DMS114 treated with DMSO at 0.1 percent for 48 hours (cell line): ENCODE measurements around the gene CDH16.
"Not testable (repeated sequence)": the region's sequence is repeated elsewhere in the genome, so short reads cannot be mapped to it uniquely, and the experiment has no call there.

Experiments used
- DNase-seq: peaks from one replicate; lab custom pipeline; 2025; ENCODE audit not compliant: unreplicated experiment; lab: John Stamatoyannopoulos, UW

The CDH16 gene

GRCh38 chr16:66947302-66948065 is 28.8 kb upstream of the CDH16 start:
- peak; percentile 90 for DNase-seq

GRCh38 chr16:66946974-66947301 is 28.3 kb upstream of the CDH16 start:
- DNase-seq, result no peak

GRCh38 chr16:66946541-66946940 is 27.9 kb upstream of the CDH16 start:
- no peak for DNase-seq

GRCh38 chr16:66945939-66946338 is 27.3 kb upstream of the CDH16 start:
- DNase-seq, result no peak

GRCh38 chr16:66944971-66945370 is 26.3 kb upstream of the CDH16 start:
- not testable (repeated sequence) for DNase-seq

GRCh38 chr16:66944054-66944441 is 25.4 kb upstream of the CDH16 start:
- DNase-seq, result no peak

- no peak for DNase-seq
Measured at GRCh38 chr16:66943426-66944053, 24.9 kb upstream of the CDH16 start.

GRCh38 chr16:66942981-66943380 is 24.3 kb upstream of the CDH16 start:
- no peak for DNase-seq

- no peak for DNase-seq
Measured at GRCh38 chr16:66940236-66940635, 21.6 kb upstream of the CDH16 start.

GRCh38 chr16:66939366-66939765 is 20.7 kb upstream of the CDH16 start:
- no peak for DNase-seq

GRCh38 chr16:66937725-66938337 is 19.1 kb upstream of the CDH16 start:
- DNase-seq, result no peak

- DNase-seq, result no peak
Measured at GRCh38 chr16:66936889-66937554, 18.3 kb upstream of the CDH16 start.

GRCh38 chr16:66936462-66936861 is 17.8 kb upstream of the CDH16 start:
- DNase-seq, result no peak

GRCh38 chr16:66935314-66936011 is 16.8 kb upstream of the CDH16 start, which contains the start of gene CES2:
Gene CES2, plus strand, starts transcription at chr16:66935516. Its CDS starts 120 bp downstream, at chr16:66935636.
- DNase-seq, result no peak

GRCh38 chr16:66934839-66935313 is 16.2 kb upstream of the CDH16 start:
- DNase-seq, result not testable (repeated sequence)

- peak; percentile 73 for DNase-seq
Measured at GRCh38 chr16:66934138-66934838, 15.6 kb upstream of the CDH16 start, which contains the start of gene CIAO2B. Gene CIAO2B, minus strand, starts transcription at chr16:66934402. Its CDS starts 38 bp downstream, at chr16:66934364.

- no peak for DNase-seq
Measured at GRCh38 chr16:66933776-66934137, 15.1 kb upstream of the CDH16 start.

- DNase-seq, result no peak
Measured at GRCh38 chr16:66932076-66932475, 13.4 kb upstream of the CDH16 start.

- no peak for DNase-seq
Measured at GRCh38 chr16:66931665-66932064, 13.0 kb upstream of the CDH16 start.

- DNase-seq, result no peak
Measured at GRCh38 chr16:66930189-66930588, 11.5 kb upstream of the CDH16 start.
